SJCRH30 (cell line): ENCODE results near the gene PLB1. TPM values are rescaled to one million over a fixed set of nuclear protein-coding genes. Genes with fewer than 3 reads are reported as not detected.

Experiments used
- DNase-seq, 2 experiments: peaks; one replicate each; pipeline ENCODE4 v3.0.0-alpha.2; 2015 to 2020
- H3K27ac ChIP-seq: fragments of 250-450 bp; sonication (Bioruptor Pico); 2 replicates; pipeline ENCODE4 v1.5.1; 2020; ENCODE audit warnings: mild to moderate bottlenecking, moderate library complexity
- H3K27me3 ChIP-seq: fragments of 250-450 bp; sonication (Bioruptor Pico); 2 replicates; pipeline ENCODE4 v1.5.1; 2020; ENCODE audit warnings: mild to moderate bottlenecking, moderate library complexity
- H3K36me3 ChIP-seq: fragments of 250-450 bp; sonication (Bioruptor Pico); 2 replicates; pipeline ENCODE4 v1.5.1; 2020; ENCODE audit warnings: mild to moderate bottlenecking, moderate library complexity
- H3K4me1 ChIP-seq: fragments of 250-450 bp; sonication (Bioruptor Pico); 2 replicates; pipeline ENCODE4 v1.5.1; 2020; ENCODE audit warnings: mild to moderate bottlenecking, moderate library complexity
- H3K4me3 ChIP-seq: fragments of 250-450 bp; sonication (Bioruptor Pico); 2 replicates; pipeline ENCODE4 v1.5.1; 2020; ENCODE audit warnings: mild to moderate bottlenecking, moderate library complexity
- H3K9me3 ChIP-seq: fragments of 250-450 bp; sonication (Bioruptor Pico); replicated peaks from 2 replicates; pipeline ENCODE4 v1.5.1; 2020; ENCODE audit warnings: mild to moderate bottlenecking, moderate library complexity
- total RNA-seq: library from RNA; depleted of rRNA; stranded (reverse); fragments of >200 nt; shearing (Covaris generic); gene quantifications from 2 replicates; pipeline ENCODE4 v1.2.3, GENCODE V29; 2014

PLB1 gene
- total RNA-seq, 1 experiment from 2014 or later: 0.61 TPM

DNA sequence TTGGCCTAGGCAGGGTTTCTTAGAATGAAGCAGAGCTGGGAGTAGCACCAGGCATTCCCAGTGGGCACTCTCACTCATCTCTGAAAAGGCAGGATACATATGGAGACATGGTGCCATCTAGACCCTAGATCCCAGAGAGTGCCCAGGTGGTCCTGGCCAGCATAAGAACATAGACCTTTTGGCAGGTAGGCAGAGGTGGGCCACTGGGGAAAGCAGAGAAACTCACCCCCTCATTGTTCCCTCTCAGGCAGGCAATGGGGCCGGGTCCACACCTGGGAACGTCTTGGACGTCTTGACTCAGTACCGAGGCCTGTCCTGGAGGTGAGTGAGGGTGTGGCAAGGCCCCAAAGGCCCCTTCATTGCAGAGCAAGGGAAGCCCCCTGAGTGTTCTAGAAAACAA, 69.2 kb downstream of the PLB1 start:
- no peak for DNase-seq
- no peak overlapping the region for H3K27ac ChIP-seq
- no peaks in the 10 kb centered on the region for H3K36me3 ChIP-seq
- H3K4me3 ChIP-seq: no peak overlapping the region
- H3K27me3 ChIP-seq: no peaks in the 10 kb centered on the region
- no peaks in the 10 kb centered on the region; the same call in 1 of the 2 replicates for H3K9me3 ChIP-seq
- H3K4me1 ChIP-seq: no peaks in the 10 kb centered on the region

DNA sequence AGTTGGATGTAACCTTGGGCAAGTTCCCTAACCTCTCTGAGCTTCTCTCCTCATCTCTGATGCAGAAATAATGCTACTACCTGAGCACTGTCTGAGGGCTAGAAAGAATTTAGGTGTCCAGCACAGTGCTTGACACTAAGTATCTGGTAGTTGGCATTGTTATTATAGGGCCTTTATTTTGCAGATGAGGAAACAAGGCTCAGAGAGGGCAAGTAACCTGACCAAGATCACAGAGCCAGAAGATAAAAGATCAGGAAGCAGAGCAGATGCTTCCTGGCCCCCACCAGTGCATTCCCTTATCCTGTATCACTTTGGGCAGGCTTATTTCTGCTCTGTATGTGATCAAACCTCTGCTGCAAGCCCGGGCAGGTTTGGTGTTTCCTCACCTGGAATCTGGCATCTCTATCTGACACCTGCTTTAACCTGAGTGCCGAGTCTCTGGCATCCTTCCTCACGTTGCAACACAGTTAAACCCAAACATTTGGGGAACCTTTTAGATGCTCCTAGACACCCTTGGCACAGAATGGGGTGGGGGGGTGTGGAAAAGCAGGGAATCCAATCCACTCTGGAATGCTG, 69.9 kb downstream of the PLB1 start:
- H3K36me3 ChIP-seq: no peaks in the 10 kb centered on the region
- no peaks in the 10 kb centered on the region; the same call in 1 of the 2 replicates for H3K9me3 ChIP-seq
- H3K27me3 ChIP-seq: no peaks in the 10 kb centered on the region
- no peak overlapping the region for H3K27ac ChIP-seq
- peak overlapping the region; percentile 64 for H3K4me3 ChIP-seq
- no peaks in the 10 kb centered on the region for H3K4me1 ChIP-seq
- DNase-seq: no peak

DNA sequence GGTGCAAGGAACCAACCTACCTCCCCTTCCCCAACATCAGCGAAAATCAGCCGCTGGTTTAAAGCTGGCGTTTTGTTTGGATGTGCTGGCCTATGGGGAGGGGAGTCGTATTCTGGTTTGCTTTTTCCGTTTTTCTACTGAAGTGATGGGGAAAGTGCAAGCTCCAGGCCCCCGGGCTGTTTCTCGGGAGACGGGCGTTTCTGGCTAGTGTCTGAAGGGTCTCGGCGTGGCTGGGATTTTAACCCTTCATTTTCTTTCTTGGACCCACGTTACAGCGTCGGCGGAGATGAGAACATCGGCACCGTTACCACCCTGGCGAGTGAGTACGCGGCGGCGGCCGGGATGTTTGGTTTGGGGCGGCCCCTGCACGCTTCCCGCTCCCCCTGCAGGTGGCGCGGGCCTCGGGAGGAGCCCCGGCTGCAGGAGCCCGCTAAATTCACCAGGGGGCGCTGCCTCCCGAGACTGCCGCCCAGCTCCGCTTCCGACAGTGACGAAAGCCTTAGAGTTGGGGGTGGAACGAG, 70.7 kb downstream of the PLB1 start:
- H3K4me1 ChIP-seq: no peaks in the 10 kb centered on the region
- H3K27me3 ChIP-seq: no peaks in the 10 kb centered on the region
- H3K4me3 ChIP-seq: peak overlapping the region; percentile 64
- no peak overlapping the region for H3K27ac ChIP-seq
- peak; percentile 82 to 93 for DNase-seq
- H3K9me3 ChIP-seq: no peaks in the 10 kb centered on the region
- no peaks in the 10 kb centered on the region for H3K36me3 ChIP-seq

DNA sequence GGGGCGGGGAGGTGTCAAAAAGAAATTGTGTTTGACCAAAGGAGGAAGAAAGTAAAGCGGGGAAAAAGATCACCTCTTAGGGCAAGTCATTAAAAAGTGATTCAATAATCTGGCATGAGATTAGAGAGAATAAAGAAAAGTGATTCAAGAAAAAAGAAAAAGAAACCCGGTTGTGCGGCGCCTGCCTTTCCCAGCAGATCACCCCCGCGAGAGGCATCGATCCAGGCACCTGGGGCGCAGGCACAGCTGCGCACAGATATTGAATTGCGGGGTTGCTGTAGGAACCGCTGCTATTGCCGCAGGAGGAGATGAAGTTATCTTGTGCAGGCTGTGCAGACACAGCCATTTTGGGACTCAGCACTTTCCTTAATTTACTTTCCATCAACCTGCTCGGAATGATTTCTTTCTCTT, 71.2 kb downstream of the PLB1 start:
- DNase-seq: peak; percentile 47 to 68
- Histone ChIP-seq H3K36me3 (no peaks in the 10 kb centered on the region), H3K27me3 (no peaks in the 10 kb centered on the region), H3K9me3 (no peaks in the 10 kb centered on the region), H3K27ac (no peak overlapping the region), H3K4me3 (peak overlapping the region; percentile 64), H3K4me1 (no peaks in the 10 kb centered on the region)

DNA sequence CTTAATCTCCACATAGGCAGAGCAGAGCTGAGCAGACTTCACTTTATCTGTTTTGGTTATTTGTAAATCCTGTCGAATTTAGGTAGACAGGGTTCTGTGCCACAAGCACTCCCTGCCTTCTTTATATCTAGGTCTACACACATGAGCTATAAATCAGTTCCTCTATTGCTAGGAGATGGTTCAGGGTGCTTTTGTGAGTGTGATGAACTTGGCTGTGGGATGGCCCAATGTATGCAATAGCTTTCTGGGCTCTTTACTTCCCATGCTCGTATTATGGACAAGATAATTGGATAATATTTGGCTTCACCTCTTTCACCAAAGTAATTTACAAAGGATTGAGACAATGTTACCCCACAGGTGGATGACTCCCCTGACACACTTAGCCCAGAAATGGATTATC, 72.2 kb downstream of the PLB1 start:
- Histone ChIP-seq H3K9me3 (no peaks in the 10 kb centered on the region), H3K4me1 (no peaks in the 10 kb centered on the region), H3K36me3 (no peaks in the 10 kb centered on the region), H3K27me3 (no peaks in the 10 kb centered on the region), H3K27ac (no peak overlapping the region), H3K4me3 (no peak overlapping the region)
- no peak for DNase-seq

DNA sequence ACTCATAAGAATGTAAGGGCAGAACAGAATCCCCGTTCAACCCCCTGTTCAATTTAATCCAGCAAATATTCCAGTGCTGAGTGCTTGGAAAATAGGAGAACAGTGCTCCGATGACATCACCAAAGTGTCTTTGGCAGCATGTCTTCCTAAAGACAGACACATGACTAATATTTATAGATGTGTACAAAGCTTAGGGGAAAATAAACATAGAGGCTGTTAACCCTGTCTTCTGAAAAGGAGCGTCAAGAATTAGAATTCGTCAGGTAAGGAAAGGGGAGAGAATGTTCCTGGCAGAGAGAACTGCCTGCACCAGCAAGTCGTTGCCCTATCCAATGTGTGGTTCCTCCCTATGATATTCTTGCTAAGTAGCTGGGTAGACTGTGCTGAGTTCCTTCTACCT, 72.7 kb downstream of the PLB1 start:
- H3K27ac ChIP-seq: no peak overlapping the region
- H3K4me3 ChIP-seq: no peak overlapping the region
- H3K36me3 ChIP-seq: no peaks in the 10 kb centered on the region
- H3K9me3 ChIP-seq: no peaks in the 10 kb centered on the region
- no peaks in the 10 kb centered on the region for H3K4me1 ChIP-seq
- no peak for DNase-seq
- no peaks in the 10 kb centered on the region for H3K27me3 ChIP-seq

DNA sequence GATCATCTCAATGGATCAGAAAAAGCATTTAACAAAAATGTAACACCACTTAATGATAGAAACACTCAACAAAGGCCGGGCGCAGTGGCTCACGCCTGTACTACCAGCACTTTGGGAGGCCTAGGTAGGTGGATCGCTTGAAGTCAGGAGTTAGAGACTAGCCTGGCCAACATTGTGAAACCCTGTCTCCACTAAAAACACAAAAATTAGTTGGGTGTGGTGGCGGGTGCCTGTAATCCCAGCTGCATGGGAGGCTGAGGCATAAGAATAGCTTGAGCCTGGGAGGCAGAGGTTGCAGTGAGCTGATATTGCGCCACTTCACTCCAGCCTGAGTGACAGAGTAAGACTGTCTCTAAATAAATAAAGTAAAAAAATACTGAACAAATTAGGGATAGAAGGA, 74.6 kb downstream of the PLB1 start:
- Histone ChIP-seq H3K4me3 (no peak overlapping the region), H3K9me3 (no peaks in the 10 kb centered on the region), H3K4me1 (no peaks in the 10 kb centered on the region), H3K27me3 (no peaks in the 10 kb centered on the region), H3K27ac (no peak overlapping the region), H3K36me3 (no peaks in the 10 kb centered on the region)
- DNase-seq: no peak

DNA sequence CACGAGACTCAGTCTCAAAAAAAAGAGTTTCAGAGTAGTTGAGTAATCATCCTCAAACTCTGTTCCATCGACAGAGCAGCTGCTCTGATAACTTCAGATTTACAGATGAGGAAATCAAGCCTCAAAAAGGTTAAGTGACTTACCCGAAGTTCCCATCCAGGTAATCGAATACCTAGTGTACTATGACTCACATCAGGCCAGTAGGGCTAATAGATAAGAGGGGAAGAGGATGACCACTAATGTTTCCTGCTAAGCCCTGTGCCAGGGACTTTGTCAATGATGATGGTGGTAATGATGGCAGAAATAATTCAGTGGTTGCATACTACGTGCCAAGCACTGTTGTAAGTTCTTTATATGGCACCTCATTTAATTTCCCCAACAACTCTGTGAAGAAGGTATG, 80.9 kb downstream of the PLB1 start:
- no peak for DNase-seq
- H3K36me3 ChIP-seq: no peaks in the 10 kb centered on the region
- H3K27ac ChIP-seq: no peak overlapping the region
- H3K4me3 ChIP-seq: no peak overlapping the region
- H3K9me3 ChIP-seq: no peaks in the 10 kb centered on the region
- H3K4me1 ChIP-seq: no peaks in the 10 kb centered on the region
- H3K27me3 ChIP-seq: no peaks in the 10 kb centered on the region

DNA sequence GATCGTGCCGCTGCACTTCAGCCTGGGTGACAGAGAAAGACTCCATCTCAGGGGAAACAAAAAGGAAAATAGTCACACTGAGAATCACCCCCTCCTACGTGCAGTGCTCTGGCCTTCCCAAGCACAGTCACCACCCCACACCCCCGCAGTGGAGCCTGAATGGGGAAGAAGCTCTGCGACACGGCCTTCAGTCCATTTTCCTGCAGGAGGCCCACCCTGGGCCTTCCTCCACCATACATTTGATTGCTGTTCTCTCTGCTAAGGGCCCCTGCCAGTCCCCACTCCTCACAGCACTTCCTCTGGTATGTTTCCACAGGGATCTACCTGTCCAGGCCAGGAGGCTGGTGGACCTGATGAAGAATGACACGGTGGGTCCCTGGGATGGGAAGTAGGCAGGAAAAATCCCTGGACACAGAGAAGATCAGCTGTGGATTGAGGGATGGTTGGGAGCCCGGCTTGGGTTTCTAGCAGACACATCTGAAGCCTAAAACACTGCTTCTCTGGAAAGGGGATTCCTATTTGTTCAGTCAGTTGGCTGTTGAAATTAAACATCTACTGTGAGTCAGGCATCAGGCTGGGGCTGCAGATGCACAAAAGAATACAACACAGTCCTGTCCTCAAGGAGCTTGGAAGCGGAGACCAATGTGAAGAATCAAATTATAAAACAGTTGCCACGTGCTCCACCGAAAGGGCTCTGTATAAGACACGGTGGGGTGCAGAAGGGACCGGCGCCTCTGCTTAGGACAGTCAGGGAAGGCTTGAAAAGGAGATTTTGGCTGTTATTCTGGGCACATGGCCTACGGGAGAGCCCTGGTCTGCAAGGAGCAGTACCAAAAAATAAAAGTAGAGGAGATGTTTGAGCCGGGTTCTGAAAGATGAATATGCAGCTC, 82.2 kb downstream of the PLB1 start:
- no peak overlapping the region for H3K4me3 ChIP-seq
- no peaks in the 10 kb centered on the region for H3K27me3 ChIP-seq
- no peak for DNase-seq
- H3K36me3 ChIP-seq: no peaks in the 10 kb centered on the region
- no peaks in the 10 kb centered on the region for H3K4me1 ChIP-seq
- H3K27ac ChIP-seq: no peak overlapping the region
- H3K9me3 ChIP-seq: no peaks in the 10 kb centered on the region

DNA sequence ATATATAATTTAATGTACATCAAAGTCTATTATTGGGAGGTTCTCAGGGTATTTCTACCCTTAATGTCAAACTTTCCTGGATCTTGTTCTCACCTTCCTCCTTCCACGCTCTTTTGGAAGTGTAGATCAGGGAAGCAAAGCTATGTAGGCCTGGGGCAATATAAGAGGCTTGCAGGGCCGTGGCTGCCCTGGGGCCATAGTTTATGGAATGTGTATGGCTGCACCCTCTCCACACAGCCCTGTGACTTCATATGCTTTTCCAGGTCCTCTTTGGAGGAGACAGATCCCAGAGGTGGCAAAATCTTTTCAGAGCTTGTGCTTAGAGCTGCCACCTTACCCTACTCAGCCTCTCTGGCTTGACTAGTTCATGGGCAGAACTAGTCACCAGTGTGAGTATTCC, 82.9 kb downstream of the PLB1 start:
- Histone ChIP-seq H3K4me1 (peaks cover under 1% of the 10 kb centered on the region; the same call in 1 of the 2 replicates), H3K27ac (no peak overlapping the region), H3K9me3 (no peaks in the 10 kb centered on the region), H3K36me3 (no peaks in the 10 kb centered on the region), H3K4me3 (no peak overlapping the region), H3K27me3 (no peaks in the 10 kb centered on the region)
- no peak for DNase-seq

DNA sequence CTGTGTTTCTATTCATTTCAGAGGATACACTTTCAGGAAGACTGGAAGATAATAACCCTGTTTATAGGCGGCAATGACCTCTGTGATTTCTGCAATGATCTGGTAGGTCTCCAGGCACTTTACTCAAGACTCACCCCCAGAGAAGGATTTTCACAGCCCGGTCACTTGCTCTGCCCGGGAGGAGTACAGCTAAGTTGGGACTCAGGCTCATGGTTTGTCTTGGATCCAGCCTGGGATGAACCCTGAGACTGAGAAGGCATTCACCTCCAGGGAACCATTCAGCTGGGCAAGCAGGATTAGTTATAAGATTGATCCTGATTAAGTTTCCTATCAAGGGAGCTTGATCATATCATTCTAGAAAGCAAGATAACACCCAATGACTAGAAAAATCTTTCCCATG, 83.7 kb downstream of the PLB1 start:
- no peaks in the 10 kb centered on the region for H3K27me3 ChIP-seq
- no peaks in the 10 kb centered on the region for H3K9me3 ChIP-seq
- H3K4me3 ChIP-seq: no peak overlapping the region
- no peaks in the 10 kb centered on the region for H3K36me3 ChIP-seq
- H3K4me1 ChIP-seq: peaks cover 8% of the 10 kb centered on the region
- no peak for DNase-seq
- no peak overlapping the region for H3K27ac ChIP-seq

DNA sequence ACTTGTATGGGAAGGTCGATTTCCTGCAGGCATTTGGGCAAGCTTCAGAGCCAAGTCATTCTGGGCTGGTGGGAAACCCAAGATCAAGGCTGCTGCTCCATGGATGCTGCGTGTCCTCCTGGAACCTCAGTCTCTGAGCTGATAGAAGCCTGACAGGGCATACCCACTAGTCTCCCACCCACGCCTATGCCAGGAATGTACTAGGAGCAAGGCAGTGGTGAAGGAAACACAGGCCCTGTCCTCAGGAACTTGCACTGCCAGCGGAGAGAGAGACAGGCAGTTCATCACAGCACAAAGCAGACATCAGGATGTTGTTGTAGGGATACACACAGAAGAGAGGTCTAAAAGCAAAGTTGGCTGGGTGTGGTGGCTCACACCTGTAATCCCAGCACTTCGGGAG, 84.2 kb downstream of the PLB1 start:
- DNase-seq: no peak
- no peaks in the 10 kb centered on the region for H3K36me3 ChIP-seq
- no peaks in the 10 kb centered on the region for H3K9me3 ChIP-seq
- H3K27ac ChIP-seq: no peak overlapping the region
- no peaks in the 10 kb centered on the region for H3K27me3 ChIP-seq
- no peak overlapping the region for H3K4me3 ChIP-seq
- H3K4me1 ChIP-seq: peaks cover 12% of the 10 kb centered on the region

DNA sequence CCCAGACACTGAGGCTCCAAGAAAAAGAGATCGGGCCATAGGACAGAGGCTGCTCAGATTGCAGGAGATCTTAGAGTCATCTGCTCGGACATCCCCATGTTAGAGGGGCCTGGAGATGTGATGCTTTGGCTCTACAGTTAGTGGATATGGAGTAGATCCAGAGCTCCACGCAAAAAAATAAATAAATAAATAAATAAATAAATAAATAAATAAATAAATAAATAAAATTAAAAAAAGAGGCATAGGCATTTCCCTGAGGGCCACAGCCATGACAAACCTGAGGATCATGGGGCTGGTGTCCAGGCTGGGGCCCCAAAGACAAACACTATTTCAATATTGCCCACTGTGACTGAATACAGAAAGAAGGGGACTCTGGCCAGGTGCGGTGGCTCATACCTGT, 85.5 kb downstream of the PLB1 start:
- Histone ChIP-seq H3K9me3 (no peaks in the 10 kb centered on the region), H3K27ac (no peak overlapping the region), H3K27me3 (no peaks in the 10 kb centered on the region), H3K4me1 (peaks cover 12% of the 10 kb centered on the region), H3K36me3 (no peaks in the 10 kb centered on the region), H3K4me3 (no peak overlapping the region)
- DNase-seq: no peak

DNA sequence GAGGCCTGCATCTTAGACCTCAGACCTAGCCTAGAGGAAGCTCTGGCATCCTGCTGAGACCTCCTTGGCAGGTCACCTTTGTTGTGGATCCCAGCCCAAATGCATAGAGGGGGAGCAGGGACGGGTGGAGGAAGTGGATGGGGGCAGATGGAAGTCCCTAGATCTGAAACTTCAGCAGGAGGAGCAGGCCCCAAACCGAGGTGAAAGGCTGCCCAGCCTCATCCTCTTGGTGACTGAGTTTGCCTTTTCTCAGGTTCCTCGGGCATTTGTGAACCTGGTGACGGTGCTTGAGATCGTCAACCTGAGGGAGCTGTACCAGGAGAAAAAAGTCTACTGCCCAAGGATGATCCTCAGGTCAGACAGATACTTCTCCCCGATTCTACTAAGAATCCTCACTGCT, 86.3 kb downstream of the PLB1 start:
- Histone ChIP-seq H3K4me3 (no peak overlapping the region), H3K4me1 (peaks cover 12% of the 10 kb centered on the region), H3K27ac (no peak overlapping the region), H3K9me3 (no peaks in the 10 kb centered on the region), H3K36me3 (no peaks in the 10 kb centered on the region), H3K27me3 (no peaks in the 10 kb centered on the region)
- DNase-seq: no peak

DNA sequence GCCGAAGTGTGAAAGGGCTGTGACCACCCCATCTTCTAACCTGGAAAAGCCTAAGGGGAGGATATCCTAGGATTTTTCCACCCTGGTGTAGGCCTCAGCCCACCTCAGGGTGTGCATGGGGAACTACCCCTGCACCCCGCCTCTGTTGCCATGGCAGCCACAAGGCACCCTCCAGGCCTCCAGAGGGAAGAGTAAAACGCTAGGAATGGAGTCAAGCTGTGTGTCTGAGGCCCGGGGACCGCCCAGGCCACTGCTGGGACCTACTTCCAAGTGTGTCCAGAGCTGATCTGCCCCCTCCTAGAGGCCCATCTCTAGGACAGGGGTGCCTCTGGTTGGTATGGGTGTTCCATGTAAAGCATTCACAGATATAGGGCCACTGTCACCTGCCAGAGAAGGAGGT, 86.7 kb downstream of the PLB1 start:
- H3K27me3 ChIP-seq: no peaks in the 10 kb centered on the region
- no peaks in the 10 kb centered on the region for H3K36me3 ChIP-seq
- H3K27ac ChIP-seq: no peak overlapping the region
- H3K9me3 ChIP-seq: no peaks in the 10 kb centered on the region
- no peak overlapping the region for H3K4me3 ChIP-seq
- DNase-seq: no peak
- H3K4me1 ChIP-seq: peaks cover 12% of the 10 kb centered on the region
